Smooth muscle cell of the brain vasculature (primary cell): Measurements from ENCODE around the gene PUM1.

Source experiments
- DNase-seq: peaks from one replicate; pipeline ENCODE4 v3.0.0-alpha.2; 2012; ENCODE audit warnings: low read depth, low spot score

PUM1 gene

DNA sequence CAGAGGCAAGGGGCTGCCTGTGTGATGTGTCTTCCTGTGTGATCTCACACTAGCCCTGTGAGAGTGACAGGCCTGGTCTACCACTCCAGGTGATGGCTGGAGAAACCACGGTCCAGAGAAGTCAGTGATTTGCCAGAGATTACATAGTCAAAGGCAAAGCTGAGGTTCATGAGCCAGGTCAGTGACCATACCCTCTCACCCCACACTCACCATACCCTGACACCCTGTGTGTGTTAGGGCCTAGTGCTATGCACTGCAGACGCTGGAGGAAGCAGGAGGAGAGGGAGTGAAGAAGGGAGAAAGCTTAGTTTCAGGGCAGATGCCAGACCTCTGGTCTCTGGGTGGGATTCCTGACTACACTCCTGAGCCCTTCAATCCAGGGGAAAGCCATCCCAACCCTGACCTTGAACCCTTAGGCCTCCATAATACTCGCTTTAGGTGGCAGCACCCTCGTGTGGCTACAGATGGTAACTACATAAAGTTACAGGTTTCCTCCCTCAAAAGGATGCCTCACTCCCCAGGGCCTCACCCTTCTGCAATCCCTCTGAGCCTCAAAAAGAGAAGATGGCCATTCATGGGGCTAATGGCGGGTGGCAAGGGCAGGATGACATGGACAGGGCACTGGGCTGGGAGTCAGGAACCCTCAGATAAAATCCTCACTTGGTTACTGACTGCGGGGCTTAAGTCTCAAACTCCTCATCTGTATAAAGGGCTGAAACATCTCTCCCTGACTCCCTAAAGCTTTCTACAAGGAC lies 136.2 kb downstream of the PUM1 start:
- no peak for DNase-seq

DNA sequence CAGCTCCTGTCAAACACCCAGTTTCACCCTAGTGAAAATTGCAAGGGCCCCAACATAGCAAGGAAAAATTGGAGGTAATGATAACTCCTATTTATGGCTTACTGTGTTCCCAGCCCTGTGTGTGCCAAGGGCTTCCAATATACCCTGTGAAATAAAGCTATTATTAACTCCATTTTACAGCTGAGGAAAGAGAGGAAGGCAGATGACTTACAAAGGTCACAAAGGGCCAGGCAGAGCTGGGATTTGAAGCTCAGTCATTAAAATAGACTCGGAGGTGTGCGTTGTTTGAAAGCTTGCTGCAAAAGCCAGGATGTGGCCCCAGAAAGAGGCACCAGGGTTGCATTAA lies 136.8 kb downstream of the PUM1 start:
- no peak for DNase-seq

DNA sequence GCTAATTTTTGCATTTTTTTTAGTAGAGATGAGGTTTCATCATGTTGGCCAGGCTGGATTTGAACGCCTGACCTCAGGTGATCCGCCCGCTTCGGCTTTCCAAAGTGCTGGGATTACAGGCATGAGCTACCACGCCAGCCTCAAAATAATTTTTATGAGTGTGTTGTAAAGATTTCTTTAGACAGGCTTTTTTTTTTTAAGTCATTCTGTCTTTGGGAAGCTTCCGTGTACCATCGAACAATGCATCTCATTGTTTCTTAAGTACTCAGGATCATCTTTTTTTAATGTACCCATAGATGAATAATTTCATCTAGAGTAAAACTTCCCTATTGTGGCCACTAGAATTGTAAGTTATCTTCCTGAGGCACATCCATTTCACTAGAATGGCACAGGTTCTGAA lies 137.3 kb downstream of the PUM1 start:
- DNase-seq, result no peak

DNA sequence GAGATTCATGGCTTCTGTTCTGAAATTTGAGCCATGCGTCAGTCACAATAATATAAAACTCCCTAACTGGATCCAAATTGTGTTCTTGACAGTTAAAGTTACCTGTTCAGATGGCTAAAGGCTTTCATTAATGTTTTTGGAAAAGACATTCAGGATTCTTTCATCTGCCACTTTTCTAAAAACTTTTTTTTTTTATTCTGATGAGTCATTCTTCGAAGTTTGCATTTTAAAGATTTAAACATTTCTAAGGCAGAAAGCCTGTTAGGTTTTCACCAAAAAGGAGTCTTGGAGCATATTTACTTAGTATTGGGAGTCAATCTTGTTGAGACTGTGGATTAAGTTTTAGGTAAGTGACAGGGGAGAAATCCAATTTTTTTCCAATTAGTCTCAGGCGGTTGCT lies 138.1 kb downstream of the PUM1 start:
- DNase-seq, result no peak

DNA sequence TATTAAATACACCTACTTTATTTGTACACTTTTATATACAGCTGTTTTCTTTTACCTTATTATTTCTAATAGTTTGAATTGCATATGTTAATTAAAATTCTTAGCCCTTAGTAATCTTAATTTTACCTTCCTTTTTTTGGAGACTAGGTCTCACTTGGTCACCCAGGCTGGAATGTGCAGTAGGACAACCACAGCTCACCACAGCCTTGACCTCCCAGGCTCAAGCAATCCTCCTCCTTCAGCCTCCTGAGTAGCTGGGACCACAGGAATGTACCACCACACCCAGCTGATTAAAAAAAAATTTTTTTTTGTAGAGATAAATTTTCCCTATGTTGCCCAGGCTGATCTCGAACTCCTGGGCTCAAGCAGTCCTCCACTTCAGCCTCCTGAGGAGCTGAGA lies 141.9 kb downstream of the PUM1 start:
- DNase-seq, result no peak

DNA sequence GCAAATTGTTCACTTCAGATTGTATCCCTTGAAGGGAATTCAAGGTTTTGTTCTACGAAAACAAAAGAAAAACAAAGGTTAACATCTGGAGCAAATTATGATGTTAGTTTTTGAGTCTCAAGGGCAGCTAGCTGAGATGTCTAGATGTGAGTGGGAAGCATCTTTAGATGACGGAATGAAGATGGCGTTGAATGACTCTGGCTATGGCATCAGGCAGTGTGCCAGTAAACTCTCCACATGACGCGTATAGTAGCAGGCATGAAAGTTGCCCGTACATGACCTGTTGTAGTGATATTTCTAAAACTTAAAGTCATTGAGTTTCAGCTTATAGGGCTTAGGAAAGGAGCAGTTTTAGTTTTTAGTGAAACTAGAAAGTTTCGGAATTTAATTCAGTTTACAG lies 144.7 kb downstream of the PUM1 start:
- peak; percentile 62 for DNase-seq

DNA sequence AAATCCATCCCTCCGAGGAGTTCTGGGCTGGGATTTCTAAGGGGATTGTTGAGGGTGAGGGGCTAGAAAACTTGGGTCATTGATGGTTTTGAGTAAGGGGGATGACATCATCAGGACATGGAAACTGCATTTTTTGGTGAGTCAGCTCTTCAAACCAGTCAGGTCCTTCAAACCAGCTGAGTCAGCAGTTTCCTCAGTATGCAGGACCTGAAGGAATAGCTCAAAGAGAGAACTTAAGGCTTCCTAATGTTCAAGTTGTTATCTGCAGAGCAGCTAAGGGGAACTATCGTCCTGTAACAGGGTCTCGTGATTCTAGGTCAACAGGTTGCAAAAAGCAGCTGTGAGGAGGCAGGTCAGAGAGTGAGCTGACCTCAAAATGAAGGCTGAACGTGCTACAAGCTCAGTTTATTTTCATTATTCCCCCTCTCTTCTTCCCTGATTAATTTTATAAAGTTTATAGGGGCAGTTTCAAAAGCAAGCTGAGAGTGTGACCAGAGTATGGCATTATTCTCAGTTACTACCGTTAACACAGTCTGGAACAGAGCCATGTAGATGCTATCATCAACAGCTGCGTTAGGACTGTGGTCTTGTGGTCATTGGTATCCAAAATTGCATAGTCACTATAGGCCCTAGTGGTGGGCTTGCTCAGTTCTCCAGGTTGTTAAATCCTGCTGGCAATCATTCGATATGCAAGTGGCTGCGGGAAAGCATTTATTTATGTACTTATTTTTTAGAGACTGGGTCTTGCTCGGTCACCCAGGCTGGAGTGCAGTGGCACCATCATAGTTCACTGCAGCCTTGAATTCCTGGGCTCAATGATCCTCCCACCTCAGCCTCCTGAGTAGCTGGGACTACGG lies 146.3 kb downstream of the PUM1 start:
- peak; percentile 44 for DNase-seq

DNA sequence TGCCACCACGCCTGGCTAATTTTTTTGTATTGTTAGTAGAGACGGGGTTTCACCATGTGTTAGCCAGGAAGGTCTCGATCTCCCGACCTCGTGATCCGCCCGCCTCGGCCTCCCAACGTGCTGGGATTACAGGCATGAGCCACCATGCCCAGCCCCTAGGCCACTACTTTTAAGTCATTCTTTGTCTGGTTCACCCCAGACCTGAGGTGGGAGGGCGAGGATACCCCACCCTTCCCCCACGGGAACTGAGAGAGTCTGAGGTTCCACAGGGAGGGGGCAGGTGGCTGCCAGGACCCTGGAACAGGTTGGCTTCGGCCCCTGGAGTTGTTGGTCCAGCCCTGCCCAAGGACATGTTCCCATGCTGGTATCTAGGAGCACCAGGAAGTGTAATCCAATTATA lies 149.2 kb downstream of the PUM1 start:
- no peak for DNase-seq

DNA sequence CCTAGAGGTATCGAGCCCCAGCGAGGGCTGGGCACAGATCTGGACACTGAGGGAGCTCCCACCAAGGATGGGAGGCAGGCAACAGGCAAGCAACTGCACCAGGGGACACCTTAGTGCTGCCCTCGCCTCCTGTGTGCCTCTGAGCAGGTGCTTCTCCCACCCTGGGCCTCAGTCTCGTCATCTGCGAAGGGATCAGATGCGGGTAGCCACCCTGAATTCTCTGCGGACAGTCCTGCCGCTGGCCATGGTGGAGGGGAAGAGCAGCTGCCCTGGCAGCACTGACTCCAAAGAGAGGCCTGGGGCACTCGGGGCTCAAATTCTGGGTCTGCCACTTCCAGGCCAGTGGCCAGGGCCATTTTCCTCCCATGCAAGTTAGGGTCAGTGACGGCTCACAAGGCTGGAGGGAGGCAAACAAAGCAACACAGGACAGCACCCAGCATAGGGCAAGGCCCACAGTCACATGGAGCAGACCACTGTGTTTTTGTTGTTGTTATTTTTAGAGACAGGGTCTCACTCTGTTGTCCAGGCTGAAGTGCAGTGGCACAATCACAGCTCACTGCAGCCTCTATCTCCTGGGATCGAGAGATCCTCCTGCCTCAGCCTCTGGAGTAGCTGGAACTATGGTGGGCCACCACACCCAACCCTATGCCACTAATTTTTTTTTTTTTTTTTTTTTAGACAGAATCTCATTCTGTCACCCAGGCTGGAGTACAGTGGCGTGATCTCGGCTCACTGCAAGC lies 149.9 kb downstream of the PUM1 start:
- no peak for DNase-seq

DNA sequence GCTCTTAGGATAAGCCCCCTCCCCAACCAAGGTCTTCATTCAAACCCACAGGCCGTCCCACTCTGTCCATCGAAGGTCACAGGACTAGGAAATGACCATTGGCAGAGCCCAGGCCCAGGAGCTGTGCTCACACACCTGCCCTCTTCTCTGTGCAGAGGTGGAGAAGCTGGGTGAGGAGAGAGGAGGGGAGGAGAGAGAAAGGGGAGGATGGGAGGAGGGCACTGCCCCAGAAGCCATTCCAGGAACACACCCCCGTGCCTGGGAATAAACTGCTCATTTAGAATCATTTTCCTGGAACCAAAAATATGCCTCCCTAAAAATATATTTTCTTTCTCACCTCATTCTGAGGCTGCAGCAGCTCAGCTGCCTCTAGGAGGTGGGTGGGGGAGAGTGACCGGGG lies 150.6 kb downstream of the PUM1 start:
- DNase-seq, result no peak

DNA sequence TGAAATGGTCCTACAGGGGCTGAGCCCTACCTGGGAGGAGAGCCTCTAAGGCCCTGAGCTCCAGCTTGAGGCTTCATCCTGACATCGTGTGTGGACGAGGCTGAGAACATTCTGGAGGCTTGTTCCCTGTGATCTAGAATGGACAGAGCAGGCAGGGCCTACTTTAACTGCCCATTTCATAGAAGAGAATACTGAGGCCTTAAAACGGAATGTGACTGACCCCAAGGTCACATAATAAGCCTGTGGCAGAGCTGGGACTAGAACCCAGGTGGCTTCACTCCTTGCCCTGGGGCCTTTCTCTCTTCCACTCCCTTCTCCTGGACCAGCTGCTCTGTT lies 151.0 kb downstream of the PUM1 start:
- DNase-seq, result no peak

DNA sequence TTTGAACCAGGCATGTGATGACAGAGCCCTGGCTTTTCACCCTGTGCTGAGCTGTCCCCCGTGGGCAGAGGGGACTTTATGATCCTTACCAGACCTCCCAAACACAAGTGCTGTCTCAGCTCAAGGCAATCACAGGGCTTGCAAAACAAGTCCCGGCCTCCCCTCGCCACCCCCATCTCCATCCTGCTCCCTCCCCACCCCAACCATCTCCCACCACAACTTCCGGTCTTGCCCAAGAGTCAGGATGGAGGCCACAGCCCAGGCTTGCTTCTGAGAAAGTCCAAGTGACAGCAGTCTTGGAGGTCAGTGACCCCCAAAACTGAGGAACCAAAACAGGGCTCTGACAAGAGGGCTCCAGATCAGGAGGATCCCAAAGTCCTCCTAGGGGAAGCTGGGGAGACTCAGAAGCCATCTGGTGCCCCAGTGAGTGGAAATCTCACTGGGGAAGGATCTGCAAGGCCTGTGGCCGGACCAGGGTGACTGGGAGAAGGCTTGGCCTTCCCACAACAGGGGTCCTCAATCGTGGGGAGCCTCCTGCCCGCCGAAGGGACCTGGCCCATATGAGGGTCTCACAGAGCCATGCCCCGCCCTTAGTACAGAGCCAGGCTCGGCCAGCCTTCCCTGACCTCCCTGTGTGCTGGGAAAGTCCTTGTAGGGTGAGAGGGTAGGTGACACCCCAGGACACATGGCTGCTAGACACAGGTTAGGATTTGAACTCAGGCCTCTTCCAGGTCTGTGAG lies 152.4 kb downstream of the PUM1 start:
- no peak for DNase-seq

DNA sequence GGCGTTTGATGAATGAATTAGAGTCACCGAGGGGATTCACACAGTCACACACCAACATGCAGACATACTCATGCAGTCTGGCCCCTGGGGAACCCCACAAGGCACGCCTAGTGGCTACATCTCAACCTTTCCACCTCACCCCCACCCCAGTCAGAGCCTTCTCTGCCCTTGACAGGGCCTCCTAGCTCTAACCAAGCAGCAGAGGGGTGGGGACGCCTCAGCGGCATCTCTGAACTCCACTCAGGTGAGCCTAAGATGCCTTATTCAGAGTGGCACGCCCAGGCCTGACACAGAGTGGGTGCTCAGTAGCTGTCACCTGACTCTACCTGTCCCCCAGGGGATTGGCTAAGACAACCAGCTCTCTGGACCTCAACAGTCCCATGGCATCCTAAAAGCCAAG lies 153.3 kb downstream of the PUM1 start:
- no peak for DNase-seq

DNA sequence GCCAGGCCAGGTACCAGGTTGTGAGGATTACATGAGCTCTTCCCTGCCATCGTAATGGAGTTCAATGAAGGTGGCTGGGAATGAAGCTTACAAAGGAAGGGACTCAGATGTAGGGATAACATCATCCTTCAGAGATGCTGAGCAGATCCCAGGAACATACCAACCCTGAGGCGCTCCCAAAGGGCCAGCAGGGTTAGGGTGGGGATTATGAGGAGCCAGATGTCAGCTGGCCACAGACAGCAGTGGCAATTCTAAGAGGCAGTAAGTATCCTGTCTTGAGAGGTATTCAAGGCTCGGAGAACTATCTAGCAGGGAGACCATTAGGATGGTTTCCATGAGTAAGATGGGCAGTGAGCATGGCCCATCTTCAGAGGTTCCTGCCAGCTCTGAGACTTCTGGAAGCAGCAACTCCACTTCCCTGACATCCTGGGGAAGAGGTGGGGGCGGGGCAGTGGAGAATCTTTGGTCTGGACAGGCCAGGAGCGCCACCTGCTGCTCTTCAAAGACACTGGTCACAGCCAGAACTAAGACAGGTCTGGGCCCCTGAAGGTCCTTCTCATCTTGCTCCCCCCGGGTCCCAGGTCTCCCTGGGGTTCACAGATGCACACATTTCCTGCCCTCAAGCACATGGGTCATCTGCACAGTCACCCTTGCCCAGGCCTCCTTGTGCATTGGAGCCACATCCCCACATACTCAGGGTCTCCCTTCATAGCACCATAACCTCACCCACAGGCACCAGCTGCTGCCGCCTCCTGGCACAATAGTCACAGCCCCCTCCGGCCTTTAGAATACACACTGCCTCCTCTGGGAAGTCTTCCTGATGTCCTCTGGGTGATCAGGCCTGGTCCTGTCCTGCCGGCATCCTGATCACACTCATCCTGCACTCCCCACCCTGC lies 154.2 kb downstream of the PUM1 start:
- DNase-seq, result peak; percentile 72

DNA sequence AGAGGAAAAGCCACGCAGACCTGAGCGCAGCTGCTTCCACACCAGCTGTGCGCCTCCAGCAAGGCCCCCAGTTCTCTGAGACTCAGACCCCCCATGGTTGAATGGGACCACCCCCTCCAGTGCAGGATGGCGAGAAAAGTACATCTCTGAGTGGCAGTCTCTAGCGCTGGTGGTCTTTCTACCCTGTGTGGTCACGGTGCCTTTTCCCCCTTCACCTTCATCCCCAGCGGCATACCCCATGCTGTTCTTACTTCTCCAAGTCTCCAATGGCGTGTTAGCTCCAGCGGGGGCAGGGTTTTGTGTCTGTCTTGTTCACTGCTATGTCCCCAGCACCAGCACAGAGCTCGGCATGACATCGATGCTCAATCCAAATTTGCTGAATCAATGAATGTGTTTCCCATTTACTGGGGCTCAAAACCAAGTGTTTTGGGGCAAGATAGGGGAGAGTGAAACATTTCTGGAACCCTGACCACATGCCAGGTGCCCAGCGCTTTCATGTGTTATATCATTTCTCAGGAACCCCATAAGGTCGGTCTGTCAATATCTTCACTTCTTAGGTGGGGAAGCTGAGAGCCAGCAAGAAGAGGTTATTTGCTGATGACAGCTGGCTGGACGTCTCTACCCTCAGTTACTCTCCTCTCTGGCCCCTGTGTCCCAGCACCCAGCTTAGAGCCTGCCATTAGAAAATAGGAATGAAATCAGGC lies 156.0 kb downstream of the PUM1 start:
- DNase-seq, result no peak

DNA sequence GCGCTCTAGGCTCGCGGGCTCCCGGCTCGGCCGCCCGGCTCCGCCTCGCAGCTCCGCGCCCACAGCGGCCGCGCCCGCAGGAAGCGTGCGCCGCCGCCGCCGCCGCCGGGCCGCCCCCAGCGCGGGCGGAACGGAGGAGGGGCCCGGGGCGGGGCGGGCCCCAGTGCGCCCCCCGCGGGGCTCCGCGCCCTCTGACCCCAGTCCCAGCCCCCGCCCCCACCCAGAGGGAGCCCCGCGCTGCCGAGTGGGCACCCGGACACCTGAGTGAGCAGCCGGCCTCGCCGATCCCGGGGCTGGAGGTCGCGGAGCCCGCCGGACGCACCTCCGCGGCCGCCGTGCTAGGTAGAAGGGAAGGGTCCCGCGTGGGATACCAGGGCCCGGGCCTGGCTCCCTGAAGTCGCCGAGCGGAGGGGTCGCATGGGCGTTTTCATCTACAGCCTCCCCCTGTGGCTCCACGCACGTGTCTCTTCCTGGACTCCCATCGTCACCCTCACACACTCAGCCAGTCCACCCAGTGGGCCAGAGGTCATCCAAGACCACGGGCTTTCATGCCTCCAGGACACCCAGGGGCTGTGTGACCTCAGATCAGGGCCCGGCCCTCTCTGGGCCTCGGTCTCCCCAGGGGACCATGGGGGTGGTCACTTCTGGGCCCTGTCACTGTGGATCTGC lies 156.7 kb downstream of the PUM1 start, which contains the start of gene SDC3:
TSS of gene SDC3 (minus strand) at position 63 of the 669 bp plus-strand sequence. CDS start 172 bp downstream, outside the sequence.
- DNase-seq, result no peak

DNA sequence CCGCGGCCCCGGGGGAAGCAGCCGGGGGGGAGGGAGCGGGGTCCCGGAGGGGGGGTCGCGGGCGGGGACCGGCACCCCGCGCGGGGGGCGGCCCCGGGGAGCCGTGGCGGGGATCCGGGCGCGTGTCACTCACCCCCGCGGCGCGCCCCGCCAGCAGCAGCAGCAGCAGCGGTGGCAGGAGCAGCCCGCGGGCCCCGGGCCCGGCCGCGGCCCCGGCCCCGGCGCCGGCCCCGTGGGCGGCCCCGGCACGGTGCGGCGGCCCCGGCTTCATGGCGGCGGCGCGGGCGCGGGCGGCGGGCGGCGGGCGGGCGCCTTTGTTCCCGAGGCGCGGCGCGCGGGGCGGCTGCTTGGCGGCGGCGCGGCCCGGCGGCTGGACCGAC lies 157.2 kb downstream of the PUM1 start:
- no peak for DNase-seq

DNA sequence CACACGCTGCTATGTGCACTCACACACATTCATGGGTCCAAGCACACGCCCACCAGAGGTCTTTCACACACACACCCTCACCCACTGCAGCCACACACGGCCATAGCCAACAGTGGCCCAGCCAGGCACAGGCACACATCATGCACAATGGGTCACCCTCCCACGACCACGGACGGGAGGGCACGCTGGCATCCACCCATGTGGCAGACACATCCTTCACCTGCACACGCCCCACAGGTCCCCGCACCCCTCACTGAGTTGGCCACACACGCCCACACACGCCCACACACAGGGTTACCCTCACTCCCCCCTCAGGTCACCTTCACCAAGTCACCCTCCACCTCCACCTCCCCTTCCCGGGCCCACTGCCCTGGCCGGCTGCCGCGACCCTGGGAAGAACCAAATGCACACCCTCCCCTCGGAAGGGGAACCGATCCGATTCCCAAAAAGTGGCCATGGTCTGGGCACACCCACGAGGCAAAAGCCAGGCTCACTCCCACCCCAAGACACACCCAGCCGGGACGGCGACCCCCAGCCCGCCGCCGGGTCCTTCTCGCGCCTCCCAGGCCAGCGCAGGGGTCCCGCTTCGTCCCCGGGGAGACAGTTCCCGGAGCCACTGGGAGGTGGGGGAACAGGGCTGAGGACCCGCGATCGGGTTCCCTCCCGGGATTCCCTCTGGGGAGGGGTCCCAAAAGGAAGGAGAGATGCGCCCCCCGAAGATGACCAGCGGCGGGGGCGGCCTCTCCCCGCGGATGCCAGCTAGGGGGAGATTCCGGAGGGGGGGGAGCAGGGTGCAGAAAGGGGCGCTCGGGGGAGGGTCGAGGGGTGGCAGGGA lies 157.8 kb downstream of the PUM1 start:
- DNase-seq, result no peak
